SK-N-SH (cell line): Measurements from ENCODE around the gene GRM7.

Source experiments
- CHD2 ChIP-seq: fragments of 150-350 bp; IDR thresholded peaks from 2 replicates; pipeline ENCODE4 v1.6.1; 2018; ENCODE audit warnings: low read length; ENCODE audit not compliant: partially characterized antibody
- ELF1 ChIP-seq: IDR thresholded peaks from 2 replicates; pipeline ENCODE4 v1.4.0; 2012
- FOSL2 ChIP-seq: IDR thresholded peaks from 2 replicates; pipeline ENCODE4 v1.4.0; 2012; ENCODE audit warnings: low read depth, mild to moderate bottlenecking, moderate library complexity, borderline replicate concordance
- FOXM1 ChIP-seq: IDR thresholded peaks from 2 replicates; pipeline ENCODE4 v1.4.0; 2012; ENCODE audit warnings: low read depth, mild to moderate bottlenecking
- JUND ChIP-seq: IDR thresholded peaks from 2 replicates; pipeline ENCODE4 v1.4.0; 2012
- MXI1 ChIP-seq: IDR thresholded peaks from 2 replicates; pipeline ENCODE4 v1.6.1; 2012; ENCODE audit warnings: mild to moderate bottlenecking, low read depth, low read length, improper control_type of control experiment
- RXRA ChIP-seq: IDR thresholded peaks from 2 replicates; pipeline ENCODE4 v1.4.0; 2012; ENCODE audit warnings: low read depth, mild to moderate bottlenecking, borderline replicate concordance
- USF2 ChIP-seq: fragments of 150-350 bp; IDR thresholded peaks from 2 replicates; pipeline ENCODE4 v1.6.1; 2017; ENCODE audit warnings: antibody characterized with exemption, low read length, low read depth, borderline replicate concordance
- YY1 ChIP-seq: IDR thresholded peaks from 2 replicates; pipeline ENCODE4 v1.4.0; 2012; ENCODE audit warnings: low read depth, mild to moderate bottlenecking
- TF ChIP-seq, protein P1 (sequence below): fragments of 200-600 bp; sonication (generic); IDR thresholded peaks from 2 replicates; pipeline ENCODE4 v1.6.1; 2017; ENCODE audit warnings: antibody characterized with exemption, mild to moderate bottlenecking, moderate library complexity

GRCh38 chr3:7638103-7638502, 777.2 kb downstream of the GRM7 start:
- TF ChIP-seq, protein P1, sequence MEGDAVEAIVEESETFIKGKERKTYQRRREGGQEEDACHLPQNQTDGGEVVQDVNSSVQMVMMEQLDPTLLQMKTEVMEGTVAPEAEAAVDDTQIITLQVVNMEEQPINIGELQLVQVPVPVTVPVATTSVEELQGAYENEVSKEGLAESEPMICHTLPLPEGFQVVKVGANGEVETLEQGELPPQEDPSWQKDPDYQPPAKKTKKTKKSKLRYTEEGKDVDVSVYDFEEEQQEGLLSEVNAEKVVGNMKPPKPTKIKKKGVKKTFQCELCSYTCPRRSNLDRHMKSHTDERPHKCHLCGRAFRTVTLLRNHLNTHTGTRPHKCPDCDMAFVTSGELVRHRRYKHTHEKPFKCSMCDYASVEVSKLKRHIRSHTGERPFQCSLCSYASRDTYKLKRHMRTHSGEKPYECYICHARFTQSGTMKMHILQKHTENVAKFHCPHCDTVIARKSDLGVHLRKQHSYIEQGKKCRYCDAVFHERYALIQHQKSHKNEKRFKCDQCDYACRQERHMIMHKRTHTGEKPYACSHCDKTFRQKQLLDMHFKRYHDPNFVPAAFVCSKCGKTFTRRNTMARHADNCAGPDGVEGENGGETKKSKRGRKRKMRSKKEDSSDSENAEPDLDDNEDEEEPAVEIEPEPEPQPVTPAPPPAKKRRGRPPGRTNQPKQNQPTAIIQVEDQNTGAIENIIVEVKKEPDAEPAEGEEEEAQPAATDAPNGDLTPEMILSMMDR, result no peak
- TF ChIP-seq ELF1, result no peak
- no peak for TF ChIP-seq FOSL2
- TF ChIP-seq RXRA, result no peak
- TF ChIP-seq USF2, result no peak
- TF ChIP-seq CHD2, result no peak
- no peak for TF ChIP-seq YY1
- TF ChIP-seq MXI1, result no peak
- no peak for TF ChIP-seq FOXM1
- no peak for TF ChIP-seq JUND
